ENCODE results near the gene UBE2O.

UBE2O gene

GRCh38 chr17:76484228-76484725, 31.3 kb upstream of the UBE2O start:
- no peak for DNase-seq

GRCh38 chr17:76481071-76481655, 28.2 kb upstream of the UBE2O start:
- DNase-seq: peak in 1 of 2 donors; percentile 66

GRCh38 chr17:76480632-76481031, 27.7 kb upstream of the UBE2O start:
- DNase-seq: no peak

GRCh38 chr17:76479515-76480060, 26.6 kb upstream of the UBE2O start:
- peak in 1 of 2 donors; percentile 23 for DNase-seq

GRCh38 chr17:76478730-76479514, 26.0 kb upstream of the UBE2O start:
- no peak for DNase-seq

GRCh38 chr17:76478097-76478496, 25.1 kb upstream of the UBE2O start:
- no peak for DNase-seq

GRCh38 chr17:76477576-76477975, 24.6 kb upstream of the UBE2O start:
- DNase-seq: no peak

GRCh38 chr17:76476736-76477135, 23.8 kb upstream of the UBE2O start:
- no peak for DNase-seq

GRCh38 chr17:76475302-76475701, 22.4 kb upstream of the UBE2O start:
- DNase-seq: no peak

GRCh38 chr17:76474894-76475293, 21.9 kb upstream of the UBE2O start:
- no peak for DNase-seq

- DNase-seq: no peak
Observed at GRCh38 chr17:76474238-76474637, 21.3 kb upstream of the UBE2O start.

GRCh38 chr17:76473541-76473985, 20.6 kb upstream of the UBE2O start:
- DNase-seq: no peak

- DNase-seq: no peak
Observed at GRCh38 chr17:76472726-76473125, 19.8 kb upstream of the UBE2O start.

GRCh38 chr17:76472258-76472645, 19.3 kb upstream of the UBE2O start:
- DNase-seq: no peak

- DNase-seq: no peak
Observed at GRCh38 chr17:76471498-76472257, 18.7 kb upstream of the UBE2O start.

GRCh38 chr17:76469991-76470739, 17.2 kb upstream of the UBE2O start:
- DNase-seq: no peak

GRCh38 chr17:76469076-76469990, 16.4 kb upstream of the UBE2O start:
- DNase-seq: no peak

- no peak for DNase-seq
Observed at GRCh38 chr17:76468634-76469010, 15.7 kb upstream of the UBE2O start.

- DNase-seq: no peak
Observed at GRCh38 chr17:76467809-76468633, 15.1 kb upstream of the UBE2O start.

GRCh38 chr17:76467366-76467765, 14.4 kb upstream of the UBE2O start, which contains the start of gene AANAT:
Gene AANAT (plus strand): TSS chr17:76467603. CDS start chr17:76468747, 1,144 bp downstream.
- DNase-seq: no peak

GRCh38 chr17:76466775-76467130, 13.8 kb upstream of the UBE2O start:
- no peak for DNase-seq
